HG02588 (cell line): ENCODE results near the gene GPR176.

ENCODE experiments used
- ATAC-seq: cut with Tn5 transposase; IDR thresholded peaks from one replicate; pipeline ENCODE4 v1.9.1; 2021; ENCODE audit warnings: mild to moderate bottlenecking, moderate library complexity; ENCODE audit not compliant: unreplicated experiment

Gene GPR176

GRCh38 chr15:39919748-39920509 is at the start of gene GPR176:
TSS of gene GPR176 (minus strand) at chr15:39920266. CDS start at chr15:39920026, 240 bp downstream.
- no peak for ATAC-seq

- no peak for ATAC-seq
Observed at GRCh38 chr15:39969002-39969394, 48.9 kb upstream of the GPR176 start.

GRCh38 chr15:39968273-39969001 is 48.4 kb upstream of the GPR176 start:
- no peak for ATAC-seq

- no peak for ATAC-seq
Observed at GRCh38 chr15:39966521-39966920, 46.5 kb upstream of the GPR176 start.

GRCh38 chr15:39963786-39964185 is 43.7 kb upstream of the GPR176 start:
- no peak for ATAC-seq

GRCh38 chr15:39961051-39961450 is 41.0 kb upstream of the GPR176 start:
- no peak for ATAC-seq

GRCh38 chr15:39960411-39960810 is 40.3 kb upstream of the GPR176 start:
- ATAC-seq, result no peak

GRCh38 chr15:39959411-39959810 is 39.3 kb upstream of the GPR176 start:
- no peak for ATAC-seq

- ATAC-seq, result no peak
Observed at GRCh38 chr15:39957481-39957880, 37.4 kb upstream of the GPR176 start.

GRCh38 chr15:39953521-39953920 is 33.5 kb upstream of the GPR176 start:
- no peak for ATAC-seq

- no peak for ATAC-seq
Observed at GRCh38 chr15:39951561-39951960, 31.5 kb upstream of the GPR176 start.

GRCh38 chr15:39948817-39949216 is 28.8 kb upstream of the GPR176 start:
- ATAC-seq, result no peak

GRCh38 chr15:39947401-39948197 is 27.5 kb upstream of the GPR176 start:
- ATAC-seq, result no peak

- ATAC-seq, result no peak
Observed at GRCh38 chr15:39946862-39947261, 26.8 kb upstream of the GPR176 start.

GRCh38 chr15:39944726-39945125 is 24.7 kb upstream of the GPR176 start:
- ATAC-seq, result no peak

- ATAC-seq, result no peak
Observed at GRCh38 chr15:39942753-39943150, 22.7 kb upstream of the GPR176 start.

- no peak for ATAC-seq
Observed at GRCh38 chr15:39942101-39942752, 22.2 kb upstream of the GPR176 start.

- no peak for ATAC-seq
Observed at GRCh38 chr15:39939487-39940452, 19.7 kb upstream of the GPR176 start.

GRCh38 chr15:39937696-39938095 is 17.6 kb upstream of the GPR176 start:
- ATAC-seq, result no peak

GRCh38 chr15:39936681-39937080 is 16.6 kb upstream of the GPR176 start:
- no peak for ATAC-seq
